ENCODE results near the gene LCN10.

LCN10 gene

GRCh38 chr9:136740971-136741882 lies 1.5 kb downstream of the LCN10 start:
- Histone ChIP-seq H3K9ac (ENCODE audit: low read length) (no peak overlapping the region), H3K36me3 (ENCODE audit: insufficient read depth, low read length) (no peaks in the 10 kb centered on the region), H2AFZ (ENCODE audit: low read length) (no peak overlapping the region), H3K4me1 (ENCODE audit: insufficient read depth, low read length, severe bottlenecking) (no peaks in the 10 kb centered on the region), H3K4me2 (ENCODE audit: low read length) (no peak overlapping the region), H3K79me2 (ENCODE audit: insufficient read depth, low read length) (no peaks in the 10 kb centered on the region), H3K9me2 (ENCODE audit: low read depth, low read length) (no peaks in the 10 kb centered on the region), H3K27ac (ENCODE audit: low read depth, low read length, poor library complexity, severe bottlenecking) (no peak overlapping the region), H4K20me1 (ENCODE audit: insufficient read depth, low read length) (no peaks in the 10 kb centered on the region), H3K4me3 (ENCODE audit: low read depth, low read length, poor library complexity, severe bottlenecking) (no peak overlapping the region), H3F3A (ENCODE audit: insufficient read depth, low read length) (no peaks in the 10 kb centered on the region), H3K27me3 (ENCODE audit: insufficient read depth, low read length) (peaks cover 4% of the 10 kb centered on the region; the same call in 1 of the 2 replicates), H3K9me3 (ENCODE audit: low read length) (no peaks in the 10 kb centered on the region)
- no peak for TF ChIP-seq EZH2 (IDR thresholded peaks at IDR 0.05; ENCODE audit: borderline replicate concordance, low read length)
- no peak for TF ChIP-seq CTCF (IDR thresholded peaks at IDR 0.05; ENCODE audit: low read length)

GRCh38 chr9:136740491-136740890 lies 2.2 kb downstream of the LCN10 start:
- no peaks in the 10 kb centered on the region for H3K4me1 ChIP-seq (ENCODE audit: insufficient read depth, low read length, severe bottlenecking)
- no peaks in the 10 kb centered on the region for H3K36me3 ChIP-seq (ENCODE audit: insufficient read depth, low read length)
- no peaks in the 10 kb centered on the region for H4K20me1 ChIP-seq (ENCODE audit: insufficient read depth, low read length)
- H3F3A ChIP-seq (ENCODE audit: insufficient read depth, low read length) = no peaks in the 10 kb centered on the region
- H3K9ac ChIP-seq (ENCODE audit: low read length) = no peak overlapping the region
- no peaks in the 10 kb centered on the region for H3K79me2 ChIP-seq (ENCODE audit: insufficient read depth, low read length)
- H3K4me2 ChIP-seq (ENCODE audit: low read length) = no peak overlapping the region
- TF ChIP-seq CTCF (IDR thresholded peaks at IDR 0.05; ENCODE audit: low read length) (no peak), EZH2 (IDR thresholded peaks at IDR 0.05; ENCODE audit: borderline replicate concordance, low read length) (no peak)
- peaks cover 4% of the 10 kb centered on the region; the same call in 1 of the 2 replicates for H3K27me3 ChIP-seq (ENCODE audit: insufficient read depth, low read length)
- no peak overlapping the region for H2AFZ ChIP-seq (ENCODE audit: low read length)
- no peaks in the 10 kb centered on the region for H3K9me3 ChIP-seq (ENCODE audit: low read length)
- H3K27ac ChIP-seq (ENCODE audit: low read depth, low read length, poor library complexity, severe bottlenecking) = no peak overlapping the region
- H3K4me3 ChIP-seq (ENCODE audit: low read depth, low read length, poor library complexity, severe bottlenecking) = no peak overlapping the region
- H3K9me2 ChIP-seq (ENCODE audit: low read depth, low read length) = no peaks in the 10 kb centered on the region

DNA sequence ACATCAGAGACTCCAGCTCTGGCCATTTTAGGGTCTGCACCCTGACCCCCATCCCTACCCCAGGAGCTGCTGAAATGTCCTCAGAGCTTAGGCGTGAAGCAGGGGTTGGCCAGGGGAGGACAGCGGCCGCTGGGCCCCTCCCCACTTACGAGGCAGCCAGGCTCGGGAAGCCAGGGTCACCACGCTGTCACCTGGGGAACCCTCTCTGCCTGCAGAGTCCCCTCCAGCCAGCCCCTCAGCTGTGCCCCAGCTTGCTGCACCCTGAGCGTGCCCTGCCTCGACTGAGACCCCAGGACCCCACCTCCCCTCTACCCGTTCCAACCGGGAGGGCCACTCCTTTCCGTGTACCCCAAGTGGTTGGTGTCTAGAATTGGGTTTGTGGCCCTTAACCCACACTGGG lies 2.7 kb downstream of the LCN10 start:
- no peak overlapping the region for H2AFZ ChIP-seq (ENCODE audit: low read length)
- H3K9ac ChIP-seq (ENCODE audit: low read length) = no peak overlapping the region
- no peak overlapping the region for H3K4me2 ChIP-seq (ENCODE audit: low read length)
- H3K9me3 ChIP-seq (ENCODE audit: low read length) = no peaks in the 10 kb centered on the region
- no peaks in the 10 kb centered on the region for H3K36me3 ChIP-seq (ENCODE audit: insufficient read depth, low read length)
- no peak overlapping the region for H3K27ac ChIP-seq (ENCODE audit: low read depth, low read length, poor library complexity, severe bottlenecking)
- no peak for TF ChIP-seq CTCF (IDR thresholded peaks at IDR 0.05; ENCODE audit: low read length)
- TF ChIP-seq EZH2 (IDR thresholded peaks at IDR 0.05; ENCODE audit: borderline replicate concordance, low read length) = no peak
- no peaks in the 10 kb centered on the region for H3F3A ChIP-seq (ENCODE audit: insufficient read depth, low read length)
- H3K9me2 ChIP-seq (ENCODE audit: low read depth, low read length) = no peaks in the 10 kb centered on the region
- no peaks in the 10 kb centered on the region for H3K4me1 ChIP-seq (ENCODE audit: insufficient read depth, low read length, severe bottlenecking)
- H4K20me1 ChIP-seq (ENCODE audit: insufficient read depth, low read length) = no peaks in the 10 kb centered on the region
- H3K79me2 ChIP-seq (ENCODE audit: insufficient read depth, low read length) = no peaks in the 10 kb centered on the region
- no peak overlapping the region for H3K4me3 ChIP-seq (ENCODE audit: low read depth, low read length, poor library complexity, severe bottlenecking)
- H3K27me3 ChIP-seq (ENCODE audit: insufficient read depth, low read length) = peaks cover 4% of the 10 kb centered on the region; the same call in 1 of the 2 replicates
